ENCODE data around the gene GRID1.

Gene GRID1

GRCh38 chr10:86370006-86370585 lies 3.5 kb upstream of the GRID1 start:
- DNase-seq (ENCODE audit: low read depth, low spot score): no peak

GRCh38 chr10:86368987-86369386 lies 2.4 kb upstream of the GRID1 start:
- DNase-seq (ENCODE audit: low read depth, low spot score): no peak

GRCh38 chr10:86368046-86368445 lies 1.5 kb upstream of the GRID1 start:
- DNase-seq (ENCODE audit: low read depth, low spot score): no peak

GRCh38 chr10:86367152-86367951 lies 757 bp upstream of the GRID1 start:
- DNase-seq (ENCODE audit: low read depth, low spot score): no peak

GRCh38 chr10:86366902-86367151 lies 232 bp upstream of the GRID1 start:
- DNase-seq (ENCODE audit: low read depth, low spot score): no peak

GRCh38 chr10:86365346-86366032 lies 1.1 kb downstream of the GRID1 start:
- DNase-seq (ENCODE audit: low read depth, low spot score): no peak

- DNase-seq (ENCODE audit: low read depth, low spot score): no peak
Observed at GRCh38 chr10:86364491-86365345, 1.9 kb downstream of the GRID1 start.

GRCh38 chr10:86363833-86364490 lies 2.6 kb downstream of the GRID1 start:
- DNase-seq (ENCODE audit: low read depth, low spot score): no peak

- DNase-seq (ENCODE audit: low read depth, low spot score): no peak
Observed at GRCh38 chr10:86363184-86363832, 3.3 kb downstream of the GRID1 start.

GRCh38 chr10:86362586-86363183 lies 3.9 kb downstream of the GRID1 start:
- no peak for DNase-seq (ENCODE audit: low read depth, low spot score)

GRCh38 chr10:86362129-86362527 lies 4.5 kb downstream of the GRID1 start:
- no peak for DNase-seq (ENCODE audit: low read depth, low spot score)

GRCh38 chr10:86361156-86362128 lies 5.2 kb downstream of the GRID1 start:
- DNase-seq (ENCODE audit: low read depth, low spot score): no peak

- no peak for DNase-seq (ENCODE audit: low read depth, low spot score)
Observed at GRCh38 chr10:86360657-86361056, 5.9 kb downstream of the GRID1 start.

GRCh38 chr10:86359954-86360353 lies 6.6 kb downstream of the GRID1 start:
- DNase-seq (ENCODE audit: low read depth, low spot score): no peak

GRCh38 chr10:86359111-86359510 lies 7.5 kb downstream of the GRID1 start:
- DNase-seq (ENCODE audit: low read depth, low spot score): no peak

GRCh38 chr10:86357676-86358075 lies 8.9 kb downstream of the GRID1 start:
- DNase-seq (ENCODE audit: low read depth, low spot score): no peak

GRCh38 chr10:86357041-86357440 lies 9.6 kb downstream of the GRID1 start:
- DNase-seq (ENCODE audit: low read depth, low spot score): no peak

- DNase-seq (ENCODE audit: low read depth, low spot score): no peak
Observed at GRCh38 chr10:86356296-86356695, 10.3 kb downstream of the GRID1 start.

- DNase-seq (ENCODE audit: low read depth, low spot score): no peak
Observed at GRCh38 chr10:86355571-86356038, 11.0 kb downstream of the GRID1 start.

All from brain pericyte (primary cell).